ENCODE data around the gene CMTM3.
"Not testable (repeated sequence)": the region's sequence is repeated elsewhere in the genome, so short reads cannot be mapped to it uniquely, and the experiment has no call there.

The CMTM3 gene

GRCh38 chr16:66610111-66610820 is 5.8 kb downstream of the CMTM3 start:
- DNase-seq: no peak

GRCh38 chr16:66611911-66612310 is 7.4 kb downstream of the CMTM3 start:
- DNase-seq: not testable (repeated sequence)

- no peak for DNase-seq
Measured at GRCh38 chr16:66612422-66612821, 7.9 kb downstream of the CMTM3 start.

- DNase-seq: no peak
Measured at GRCh38 chr16:66614161-66614802, 9.8 kb downstream of the CMTM3 start.

- no peak for DNase-seq
Measured at GRCh38 chr16:66616169-66616568, 11.7 kb downstream of the CMTM3 start.

- no peak for DNase-seq
Measured at GRCh38 chr16:66616592-66616991, 12.1 kb downstream of the CMTM3 start.

- no peak for DNase-seq
Measured at GRCh38 chr16:66617010-66617434, 12.5 kb downstream of the CMTM3 start.

GRCh38 chr16:66617728-66618127 is 13.2 kb downstream of the CMTM3 start:
- DNase-seq: no peak

GRCh38 chr16:66618588-66619375 is 14.3 kb downstream of the CMTM3 start:
- DNase-seq: no peak

- DNase-seq: no peak
Measured at GRCh38 chr16:66619534-66620428, 15.3 kb downstream of the CMTM3 start.

GRCh38 chr16:66620429-66620795 is 15.9 kb downstream of the CMTM3 start:
- no peak for DNase-seq

GRCh38 chr16:66621973-66622372 is 17.5 kb downstream of the CMTM3 start:
- DNase-seq: no peak

GRCh38 chr16:66622863-66623262 is 18.4 kb downstream of the CMTM3 start:
- no peak for DNase-seq

GRCh38 chr16:66623755-66624154 is 19.3 kb downstream of the CMTM3 start:
- no peak for DNase-seq

- DNase-seq: not testable (repeated sequence)
Measured at GRCh38 chr16:66627611-66628378, 23.3 kb downstream of the CMTM3 start.

- no peak for DNase-seq
Measured at GRCh38 chr16:66629856-66630255, 25.4 kb downstream of the CMTM3 start.

GRCh38 chr16:66630561-66631260 is 26.2 kb downstream of the CMTM3 start:
- DNase-seq: not testable (repeated sequence)

GRCh38 chr16:66631558-66631957 is 27.1 kb downstream of the CMTM3 start:
- not testable (repeated sequence) for DNase-seq

GRCh38 chr16:66634527-66635196 is 30.2 kb downstream of the CMTM3 start:
- no peak for DNase-seq

- DNase-seq: no peak
Measured at GRCh38 chr16:66635406-66635805, 30.9 kb downstream of the CMTM3 start.

- no peak for DNase-seq
Measured at GRCh38 chr16:66636199-66636598, 31.7 kb downstream of the CMTM3 start.

All from NCI-H510A (cell line).